Transverse colon (tissue), 4 donors: Measurements from ENCODE around the gene DOCK2. TPM values are rescaled to one million over a fixed set of nuclear protein-coding genes. Genes with fewer than 3 reads are reported as not detected.

ENCODE experiments used
- DNase-seq: peaks from one replicate; pipeline ENCODE4 v3.0.0-alpha.2; 2019
- H3K27ac ChIP-seq, 4 donors: fragments of 200-600 bp; sonication (generic); 2 replicates each; pipeline ENCODE4 v1.5.1; 2016 to 2018; ENCODE audit warnings: inconsistent platforms in 4 of 4
- H3K27me3 ChIP-seq: fragments of 200-600 bp; sonication (generic); 2 replicates; pipeline ENCODE4 v1.5.1; 2017; ENCODE audit warnings: inconsistent platforms
- H3K36me3 ChIP-seq, 4 donors: fragments of 200-600 bp; sonication (generic); 2 replicates each; pipeline ENCODE4 v1.5.1; 2017 to 2019; ENCODE audit warnings: inconsistent platforms in 4 of 4
- H3K4me1 ChIP-seq, 4 donors: fragments of 200-600 bp; sonication (generic); 2 replicates each; pipeline ENCODE4 v1.5.1; 2017 to 2020; ENCODE audit warnings: inconsistent platforms in 4 of 4
- H3K4me3 ChIP-seq, 4 donors: fragments of 200-600 bp; sonication (generic); 1 replicate in 1 of 4; 2 replicates in 3 of 4; pipeline versions ENCODE4 v1.5.1 to v1.6.1; 2017 to 2019; ENCODE audit warnings: inconsistent platforms in 4 of 4
- H3K9me3 ChIP-seq, 2 donors: fragments of 200-600 bp; sonication (generic); 2 replicates each; pipeline ENCODE4 v1.5.1; 2017 to 2019; ENCODE audit warnings: inconsistent platforms in 2 of 2
- EP300 ChIP-seq: sonication (generic); formaldehyde crosslinking; IDR thresholded peaks from one replicate; pipeline ENCODE4 v1.6.1; 2017; ENCODE audit warnings: antibody characterized with exemption, low read depth
- POLR2A ChIP-seq: fragments of 450-650 bp; IDR thresholded peaks from one replicate; pipeline ENCODE4 v1.6.1; 2016; ENCODE audit warnings: antibody characterized with exemption, mild to moderate bottlenecking, moderate library complexity
- POLR2AphosphoS5 ChIP-seq, 3 donors: sonication (generic); formaldehyde crosslinking; IDR thresholded peaks; one replicate each; pipeline ENCODE4 v1.6.1; 2016; ENCODE audit warnings: antibody characterized with exemption in 3 of 3
- WGBS, 2 donors: methylation state at CpG; one replicate each; pipeline ENCODE4 v1.1.5; 2018; ENCODE audit warnings: low coverage in 1 of 2; 5-methylcytosine and 5-hydroxymethylcytosine counted together
- in situ Hi-C, 4 donors: fragments of 200-750 bp; cut with MboI; loops; one replicate each; pipeline versions ENCODE4 v1.15.0 to v1.15.1; 2017; ENCODE audit warnings: low sequenced_read_pairs in 3 of 4, low pct_ligation_motif_present in 1 of 4, low pct_unique_long_range_greater_than_20kb in 1 of 4
- intact Hi-C: fragments of 100-400 bp; cut with DNase I; formaldehyde crosslinking; loops from one replicate; pipeline ENCODE4 v1.15.1; 2023; ENCODE audit warnings: low total_unique reads
- total RNA-seq, 4 donors: library from RNA; depleted of rRNA; stranded (reverse); fragments of >200 nt; gene quantifications; one replicate each; pipeline ENCODE4 v1.1.0, GENCODE V29; 2016
- TF ChIP-seq, protein P1 (sequence below), 5 experiments: fragments of 200-600 bp in 3 of 5; fragments of 450-650 bp in 2 of 5; sonication (generic) in 3 of 5; IDR thresholded peaks; 1 replicate in 2 of 5; 2 replicates in 3 of 5; pipeline ENCODE4 v1.5.1; 2016 to 2017; ENCODE audit warnings: antibody characterized with exemption in 5 of 5, inconsistent platforms in 3 of 5, mild to moderate bottlenecking in 2 of 5, moderate library complexity in 1 of 5

The DOCK2 gene
- total RNA-seq, 4 donors from 2014 or later: 8.3 to 24.0 (median 14.3) TPM

DNA sequence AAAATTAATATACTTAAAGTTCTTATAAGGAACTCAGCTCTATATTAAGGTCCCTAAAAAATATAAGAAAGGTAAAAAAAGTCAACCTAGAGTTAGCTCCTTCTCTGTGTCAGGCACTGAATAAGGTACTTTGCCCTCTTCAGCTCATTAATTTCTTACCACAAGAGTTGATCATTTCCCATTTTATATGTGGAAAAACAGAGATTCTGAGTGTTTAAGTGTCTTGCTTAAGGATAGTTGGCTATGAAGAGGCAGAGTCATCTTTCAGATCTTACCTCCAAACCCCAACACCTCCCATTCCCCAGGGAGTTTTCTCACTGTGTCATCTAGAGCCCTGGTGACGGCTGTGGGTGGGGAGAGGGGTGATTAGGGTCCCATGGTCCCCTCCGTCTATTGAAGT, 302.7 kb downstream of the DOCK2 start:
- intact Hi-C loops (no loop called here), in situ Hi-C loops (no loop called here)
- Histone ChIP-seq H3K4me3 (no peak overlapping the region), H3K9me3 (no peaks in the 10 kb centered on the region), H3K27me3 (no peaks in the 10 kb centered on the region), H3K4me1 (no peaks in the 10 kb centered on the region), H3K36me3 (no peaks in the 10 kb centered on the region), H3K27ac (no peak overlapping the region)
- TF ChIP-seq POLR2A (no peak), POLR2AphosphoS5 (IDR thresholded peaks at IDR 0.05) (no peak)
- TF ChIP-seq, protein P1, sequence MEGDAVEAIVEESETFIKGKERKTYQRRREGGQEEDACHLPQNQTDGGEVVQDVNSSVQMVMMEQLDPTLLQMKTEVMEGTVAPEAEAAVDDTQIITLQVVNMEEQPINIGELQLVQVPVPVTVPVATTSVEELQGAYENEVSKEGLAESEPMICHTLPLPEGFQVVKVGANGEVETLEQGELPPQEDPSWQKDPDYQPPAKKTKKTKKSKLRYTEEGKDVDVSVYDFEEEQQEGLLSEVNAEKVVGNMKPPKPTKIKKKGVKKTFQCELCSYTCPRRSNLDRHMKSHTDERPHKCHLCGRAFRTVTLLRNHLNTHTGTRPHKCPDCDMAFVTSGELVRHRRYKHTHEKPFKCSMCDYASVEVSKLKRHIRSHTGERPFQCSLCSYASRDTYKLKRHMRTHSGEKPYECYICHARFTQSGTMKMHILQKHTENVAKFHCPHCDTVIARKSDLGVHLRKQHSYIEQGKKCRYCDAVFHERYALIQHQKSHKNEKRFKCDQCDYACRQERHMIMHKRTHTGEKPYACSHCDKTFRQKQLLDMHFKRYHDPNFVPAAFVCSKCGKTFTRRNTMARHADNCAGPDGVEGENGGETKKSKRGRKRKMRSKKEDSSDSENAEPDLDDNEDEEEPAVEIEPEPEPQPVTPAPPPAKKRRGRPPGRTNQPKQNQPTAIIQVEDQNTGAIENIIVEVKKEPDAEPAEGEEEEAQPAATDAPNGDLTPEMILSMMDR (IDR thresholded peaks at IDR 0.05): no peak
- 73 to 83% methylated on average over 2 of the region's 2 CpGs for WGBS, 2 donors
- no peak for DNase-seq

DNA sequence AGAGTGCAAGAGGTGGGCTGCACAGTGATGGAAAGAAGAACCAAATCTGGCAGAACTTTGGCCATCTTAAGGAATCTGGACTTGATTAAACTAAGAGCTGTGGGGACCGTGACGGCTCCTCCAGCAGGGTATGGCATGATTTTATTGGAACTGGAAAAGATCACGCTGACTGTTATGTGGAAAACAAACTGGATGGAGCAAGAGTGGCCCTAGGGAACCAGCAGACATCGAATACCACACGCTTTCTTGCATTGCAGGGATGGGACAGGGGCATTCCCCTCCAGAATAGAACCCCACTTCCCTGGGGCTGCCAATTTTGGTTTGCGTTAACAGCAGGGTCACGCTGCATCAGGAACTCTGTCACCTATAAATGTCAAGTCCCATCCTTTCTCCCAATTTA, 304.5 kb downstream of the DOCK2 start:
- intact Hi-C loops: no loop called here
- Histone ChIP-seq H3K4me3 (no peak overlapping the region), H3K27me3 (no peaks in the 10 kb centered on the region), H3K27ac (no peak overlapping the region), H3K9me3 (no peaks in the 10 kb centered on the region), H3K4me1 (no peaks in the 10 kb centered on the region), H3K36me3 (no peaks in the 10 kb centered on the region)
- in situ Hi-C loops: no loop called here
- WGBS, 2 donors: 82% methylated on average over 7 of the region's 7 CpGs; no CpG with 5 or more reads in 1 of the 2 donors
- no peak for DNase-seq
- TF ChIP-seq, protein P1 (IDR thresholded peaks at IDR 0.05): no peak
- TF ChIP-seq POLR2A (no peak), EP300 (no peak), POLR2AphosphoS5 (IDR thresholded peaks at IDR 0.05) (no peak)

DNA sequence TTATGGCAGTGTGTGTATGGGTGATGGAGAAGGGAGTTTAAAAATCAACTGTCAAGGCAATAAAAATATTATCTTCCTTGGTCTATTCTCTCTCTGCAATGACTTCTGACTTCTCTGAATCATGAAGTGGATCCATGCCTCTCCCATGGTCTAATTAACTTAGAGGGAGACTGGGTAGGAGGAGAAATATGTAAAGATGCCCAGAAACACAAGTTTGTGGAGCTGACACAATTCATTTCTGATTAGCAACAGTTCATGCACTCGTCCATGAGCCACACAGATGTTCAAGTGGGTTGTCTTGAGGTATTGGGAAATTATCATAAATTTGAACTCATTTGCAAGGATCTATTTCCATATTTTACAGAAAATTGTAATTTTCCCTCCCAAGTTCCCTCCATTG, 305.1 kb downstream of the DOCK2 start:
- no peak for DNase-seq
- no peak overlapping the region for H3K4me3 ChIP-seq
- H3K4me1 ChIP-seq: no peaks in the 10 kb centered on the region
- TF ChIP-seq, protein P1 (IDR thresholded peaks at IDR 0.05): no peak
- TF ChIP-seq EP300 (no peak), POLR2AphosphoS5 (IDR thresholded peaks at IDR 0.05) (no peak), POLR2A (no peak)
- no peak overlapping the region for H3K27ac ChIP-seq
- no peaks in the 10 kb centered on the region for H3K36me3 ChIP-seq
- WGBS, 2 donors: 46% methylated on average over 1 of the region's 1 CpG; no CpG with 5 or more reads in 1 of the 2 donors
- intact Hi-C loops: no loop called here
- in situ Hi-C loops: no loop called here
- no peaks in the 10 kb centered on the region for H3K9me3 ChIP-seq
- no peaks in the 10 kb centered on the region for H3K27me3 ChIP-seq

DNA sequence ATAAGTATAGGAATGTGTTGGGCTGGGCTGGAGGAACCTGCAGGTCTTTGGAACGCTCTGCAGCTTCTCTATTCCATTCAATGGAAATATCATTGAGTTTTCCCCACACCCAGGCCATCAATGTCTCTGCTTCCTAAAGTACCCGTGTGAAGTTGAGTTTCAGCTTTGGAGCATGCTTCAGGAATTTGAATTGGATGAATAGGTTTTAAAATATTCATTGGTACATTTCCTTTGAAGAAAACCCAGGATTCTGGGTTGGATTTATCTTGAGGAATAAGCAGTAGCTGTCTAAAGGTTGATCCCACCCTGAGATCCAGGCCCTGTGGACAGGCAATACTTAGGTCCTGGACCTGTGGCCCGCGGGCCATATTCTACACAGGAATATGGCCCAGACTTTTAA, 306.0 kb downstream of the DOCK2 start:
- no peaks in the 10 kb centered on the region for H3K4me1 ChIP-seq
- intact Hi-C loops (no loop called here), in situ Hi-C loops (no loop called here)
- no peak overlapping the region for H3K27ac ChIP-seq
- no peaks in the 10 kb centered on the region for H3K27me3 ChIP-seq
- DNase-seq: no peak
- H3K4me3 ChIP-seq: no peak overlapping the region
- TF ChIP-seq EP300: no peak
- TF ChIP-seq, protein P1 (IDR thresholded peaks at IDR 0.05): no peak
- TF ChIP-seq POLR2AphosphoS5 (IDR thresholded peaks at IDR 0.05): no peak
- TF ChIP-seq POLR2A: no peak
- WGBS, 2 donors: 81 to 94% methylated on average over 3 to 4 of the region's 4 CpGs
- H3K36me3 ChIP-seq: no peaks in the 10 kb centered on the region
- no peaks in the 10 kb centered on the region for H3K9me3 ChIP-seq
